NCI-H82 treated with DMSO at 0.1 percent for 48 hours (cell line): ENCODE data around the gene SIVA1.

ENCODE experiments used
- DNase-seq: peaks from one replicate; lab custom pipeline; 2025; ENCODE audit not compliant: unreplicated experiment; lab: John Stamatoyannopoulos, UW

The SIVA1 gene

DNA sequence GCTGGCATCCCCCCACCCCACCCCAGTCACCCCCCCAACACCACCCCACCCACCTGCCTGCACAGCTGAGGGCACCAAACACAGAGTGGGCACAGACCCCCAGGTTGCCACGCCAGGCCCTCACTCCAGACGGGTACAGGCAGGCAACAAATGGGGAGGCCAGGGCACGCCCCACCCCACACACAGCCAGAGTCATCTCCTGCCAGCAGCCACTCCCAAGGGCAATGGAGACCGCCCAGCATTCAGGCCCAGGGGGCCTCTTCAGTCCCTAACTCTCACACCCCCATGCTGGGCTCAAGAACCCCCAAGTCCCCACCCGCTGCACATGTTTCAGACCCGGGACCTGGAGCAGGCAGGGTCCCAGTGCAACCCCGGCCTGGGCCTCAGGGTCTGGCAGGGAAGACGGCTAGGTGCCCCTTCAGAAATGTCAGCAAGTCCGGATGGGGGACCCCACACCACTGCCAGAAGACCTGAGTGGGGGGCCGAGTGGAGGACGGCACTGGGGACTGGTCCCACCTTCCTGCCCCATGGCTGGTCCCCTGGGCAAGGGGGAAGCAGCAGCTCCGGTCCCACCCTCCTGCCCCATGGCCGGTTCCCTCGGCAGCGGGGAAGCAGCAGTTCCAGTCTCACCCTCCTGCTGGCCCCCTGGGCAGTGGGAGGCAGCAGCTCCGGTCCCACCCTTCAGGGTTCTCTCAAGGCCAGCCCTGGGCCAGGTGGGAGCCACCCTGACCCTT lies 30.7 kb downstream of the SIVA1 start:
- no peak for DNase-seq

DNA sequence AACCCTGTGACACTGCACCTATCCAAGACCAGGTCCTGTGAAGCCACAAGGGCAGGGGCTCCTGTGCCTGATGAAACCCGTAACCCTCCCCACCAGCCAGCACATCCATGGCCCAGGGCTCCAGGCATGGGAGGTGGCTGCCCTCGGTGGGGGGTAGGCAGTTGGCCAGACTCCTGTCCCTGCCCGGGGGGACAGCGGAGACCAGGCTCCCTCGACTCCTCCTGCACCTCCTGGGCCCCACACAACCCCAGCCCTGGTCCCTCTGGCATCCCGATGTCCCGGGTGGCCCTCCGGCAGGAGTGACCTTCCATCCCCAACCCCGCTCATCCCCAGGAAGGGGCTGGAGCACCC lies 31.2 kb downstream of the SIVA1 start:
- DNase-seq: no peak

DNA sequence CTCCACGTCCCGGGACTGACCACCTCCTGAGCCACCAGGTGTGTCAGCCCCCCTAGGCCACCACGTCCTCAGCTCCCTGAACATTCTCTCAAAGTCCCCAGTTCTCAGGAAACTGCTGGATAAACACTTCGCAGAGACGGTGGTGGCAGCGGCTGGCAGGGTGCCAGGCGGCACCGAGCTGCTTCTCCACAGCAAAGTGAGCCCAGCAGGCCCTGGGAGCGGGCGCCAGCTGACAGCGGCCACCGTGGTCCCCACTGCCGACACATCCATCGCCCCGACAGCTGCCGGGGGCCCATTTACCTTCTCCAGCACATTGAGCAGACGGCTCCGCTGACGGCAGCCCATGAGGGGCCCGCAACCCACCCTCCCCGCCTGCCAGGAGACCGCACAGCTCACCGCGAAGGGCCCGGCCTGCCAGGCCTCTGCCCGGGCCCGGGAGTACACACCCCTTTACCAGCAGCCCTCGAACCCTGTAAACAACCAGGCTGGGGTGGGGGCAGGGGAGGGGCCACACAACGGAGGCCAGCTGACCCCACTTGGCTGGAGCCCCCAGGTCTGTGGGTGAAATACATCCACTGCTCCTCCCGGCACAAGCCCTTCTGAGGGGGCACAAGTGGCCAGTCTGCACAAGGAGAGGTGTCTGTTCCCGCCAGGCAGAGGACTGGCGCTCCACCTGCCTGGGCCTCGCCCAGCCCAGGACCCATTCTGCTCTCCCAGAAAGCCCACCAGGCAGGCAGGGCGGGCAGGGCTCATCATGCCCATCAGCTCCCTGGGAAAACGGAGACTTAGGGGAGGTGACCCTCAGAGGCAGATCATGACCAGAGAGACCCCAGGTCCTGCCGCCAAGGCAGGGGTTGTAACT lies 32.1 kb downstream of the SIVA1 start:
- no peak for DNase-seq

DNA sequence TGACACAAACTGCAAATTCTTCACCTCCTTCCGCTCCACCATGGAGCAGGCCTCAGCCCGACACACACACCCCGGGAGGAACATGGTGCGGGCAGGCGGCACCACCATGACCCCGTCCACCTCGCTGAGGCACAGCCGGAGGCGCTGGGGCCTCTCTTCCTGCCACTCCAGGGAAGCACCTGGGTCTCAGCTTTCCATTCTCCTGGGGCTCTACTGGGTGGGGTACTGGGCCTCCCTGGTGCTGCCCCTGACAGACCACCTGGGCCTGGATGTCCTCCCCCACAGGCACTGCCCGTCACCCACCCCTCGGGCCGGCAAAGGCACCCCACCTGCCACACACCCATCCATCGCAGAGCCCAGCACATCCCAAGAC lies 32.7 kb downstream of the SIVA1 start:
- no peak for DNase-seq

DNA sequence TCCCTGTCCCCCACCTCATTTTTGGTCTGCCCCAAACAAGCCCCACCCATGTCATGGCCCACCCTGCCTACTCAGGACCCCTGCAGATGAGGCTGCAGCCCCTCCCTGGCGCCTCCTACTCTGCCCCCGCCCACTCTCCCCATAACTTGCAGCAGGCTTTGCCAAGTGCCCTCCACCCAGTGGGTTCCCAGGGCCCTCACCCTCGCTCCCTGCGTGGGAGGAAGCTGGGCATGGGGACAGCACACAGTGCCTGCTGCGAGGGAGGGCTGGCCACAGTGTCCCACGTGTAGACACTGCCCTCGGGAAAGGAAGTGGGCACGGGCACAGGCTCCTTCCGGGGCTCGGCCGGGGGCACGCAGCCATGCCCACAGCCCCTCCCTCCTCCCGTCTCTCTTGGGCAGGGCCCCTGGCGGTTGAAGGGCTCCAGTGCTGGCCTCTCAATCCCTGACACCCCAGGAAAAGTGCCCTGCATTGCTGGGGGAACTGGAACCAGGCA lies 33.2 kb downstream of the SIVA1 start:
- DNase-seq: no peak

DNA sequence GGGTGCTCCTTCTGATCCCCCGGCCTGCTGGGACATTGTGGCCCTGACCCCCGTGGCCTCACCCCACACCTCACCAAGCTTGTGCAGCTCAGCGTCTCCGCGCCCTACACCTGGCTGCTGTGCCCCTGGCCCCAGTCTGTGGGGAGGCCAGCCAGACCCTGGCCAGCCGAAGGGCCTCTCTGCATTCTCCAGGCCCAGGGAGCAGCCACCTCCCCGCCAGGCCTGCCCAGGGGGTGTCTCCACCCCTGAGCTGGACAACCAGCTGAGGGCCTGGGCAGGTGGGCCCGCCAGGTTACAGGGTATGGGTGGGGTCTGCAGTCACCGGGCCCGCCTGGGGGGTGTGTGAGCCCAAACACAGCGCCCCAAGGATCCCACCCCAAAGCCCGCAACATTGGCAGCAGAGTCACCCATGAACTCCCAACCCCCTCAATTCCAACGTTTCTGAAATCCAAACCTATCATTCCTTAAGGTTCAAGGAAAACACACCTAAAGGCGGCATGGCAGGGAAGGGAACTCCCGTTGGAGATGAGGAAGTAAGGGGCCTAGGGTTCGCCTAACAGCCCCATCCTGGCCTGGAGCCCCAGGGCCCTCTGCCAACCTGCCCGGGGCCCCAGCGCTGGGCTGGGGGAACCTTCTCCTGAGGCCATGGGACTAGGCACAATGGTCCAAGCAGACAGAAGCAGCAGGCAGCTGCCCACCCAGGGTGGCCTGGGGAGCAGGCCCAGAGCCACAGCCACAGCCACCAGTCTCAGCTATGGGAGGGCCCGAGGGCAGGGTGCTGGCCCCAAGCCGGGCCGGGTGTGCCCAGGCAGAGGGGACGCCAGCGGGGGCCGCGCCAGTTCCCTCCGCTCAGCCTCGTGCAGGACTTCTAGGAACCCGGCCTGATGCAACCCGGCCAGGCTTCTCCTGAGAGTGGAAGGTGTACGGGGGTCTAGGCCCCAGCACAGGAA lies 34.1 kb downstream of the SIVA1 start:
- no peak for DNase-seq

DNA sequence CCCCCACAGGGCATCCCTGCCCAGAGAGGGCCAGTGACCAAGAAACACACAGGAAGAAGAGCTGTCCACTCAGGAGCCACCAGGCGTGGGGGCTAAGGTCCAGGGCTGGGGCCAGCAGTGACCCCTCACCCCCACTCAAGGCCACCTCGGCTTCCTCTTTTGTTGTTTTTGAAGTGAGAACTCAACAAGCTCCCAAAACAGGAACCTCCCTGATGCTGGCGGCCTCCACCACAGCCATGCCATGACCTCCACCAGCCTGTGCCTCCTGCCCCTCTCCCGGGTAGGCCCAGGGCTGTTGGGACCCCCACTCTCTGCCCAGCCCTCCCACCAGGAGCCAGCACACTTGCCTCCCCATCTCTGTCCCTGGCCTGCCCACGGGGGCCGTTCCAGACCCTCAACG lies 34.8 kb downstream of the SIVA1 start:
- no peak for DNase-seq

DNA sequence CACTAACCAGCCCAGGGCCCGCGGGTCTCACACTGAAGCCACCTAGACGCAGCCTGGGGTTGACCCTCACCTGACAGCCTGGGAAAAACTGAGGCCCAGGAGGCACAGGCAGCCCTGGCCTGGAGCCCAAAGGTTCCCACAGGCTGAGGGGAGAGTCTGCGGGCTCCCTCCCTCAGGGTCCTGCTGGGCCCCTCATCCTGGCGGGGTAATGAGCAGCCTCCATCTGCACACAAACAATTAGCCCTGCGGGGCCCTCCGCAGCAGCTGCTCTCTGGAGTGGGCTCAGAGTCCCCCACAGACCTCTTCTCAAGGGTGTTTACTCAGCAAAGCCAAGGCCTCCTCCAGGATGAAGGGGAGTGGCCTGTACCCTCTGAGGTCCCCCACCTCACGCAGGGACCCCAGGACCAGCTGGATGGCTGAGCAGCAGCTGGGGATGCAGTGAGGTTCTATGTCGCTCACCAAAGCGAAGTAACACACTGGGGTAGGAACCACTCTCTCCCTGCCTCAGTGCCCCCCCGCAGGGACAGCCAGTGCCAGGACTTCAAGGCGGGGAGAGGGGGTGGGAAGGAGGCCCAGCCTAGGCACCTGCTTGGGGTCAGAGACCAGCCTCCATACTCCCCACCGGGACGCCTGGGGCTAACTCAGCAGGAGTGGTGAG lies 35.3 kb downstream of the SIVA1 start:
- DNase-seq: no peak

DNA sequence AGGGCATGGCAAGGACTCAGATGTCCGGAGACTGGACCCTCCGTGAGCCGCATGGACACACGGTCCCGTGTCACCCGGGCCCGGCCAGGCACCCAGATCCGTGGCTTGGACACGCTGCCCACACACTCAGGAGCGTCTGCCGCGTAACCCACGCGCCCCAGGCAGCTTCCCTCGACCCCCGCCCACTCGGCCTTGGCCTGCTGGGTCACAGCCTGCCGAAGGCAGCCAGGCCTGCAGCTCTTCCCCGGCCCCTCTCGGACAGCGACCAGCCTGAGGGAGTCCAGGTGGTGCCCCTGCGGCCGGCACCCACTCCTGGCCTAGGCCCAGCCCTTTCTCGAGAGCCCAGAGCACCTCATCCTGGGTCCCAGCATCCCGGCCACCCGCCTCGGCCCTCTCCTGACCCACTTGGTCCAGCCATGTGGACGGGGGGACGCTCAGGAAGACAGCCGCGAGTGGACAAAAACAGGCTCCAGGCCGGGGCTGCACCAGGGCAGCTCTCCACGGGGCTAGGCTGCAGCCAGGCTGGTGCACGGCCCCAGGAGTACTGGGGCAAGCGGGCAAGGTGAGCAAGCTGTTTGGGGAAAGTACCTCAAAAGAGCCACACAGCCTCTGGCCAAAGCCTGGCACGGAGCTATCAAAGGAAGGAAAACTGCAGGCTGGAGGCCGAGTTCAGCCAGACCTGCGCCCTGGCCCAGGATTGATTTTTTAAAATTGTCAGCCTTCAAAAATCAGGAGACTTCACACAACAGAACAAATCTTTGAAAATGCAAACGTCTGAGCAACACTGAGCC lies 36.1 kb downstream of the SIVA1 start:
- no peak for DNase-seq

DNA sequence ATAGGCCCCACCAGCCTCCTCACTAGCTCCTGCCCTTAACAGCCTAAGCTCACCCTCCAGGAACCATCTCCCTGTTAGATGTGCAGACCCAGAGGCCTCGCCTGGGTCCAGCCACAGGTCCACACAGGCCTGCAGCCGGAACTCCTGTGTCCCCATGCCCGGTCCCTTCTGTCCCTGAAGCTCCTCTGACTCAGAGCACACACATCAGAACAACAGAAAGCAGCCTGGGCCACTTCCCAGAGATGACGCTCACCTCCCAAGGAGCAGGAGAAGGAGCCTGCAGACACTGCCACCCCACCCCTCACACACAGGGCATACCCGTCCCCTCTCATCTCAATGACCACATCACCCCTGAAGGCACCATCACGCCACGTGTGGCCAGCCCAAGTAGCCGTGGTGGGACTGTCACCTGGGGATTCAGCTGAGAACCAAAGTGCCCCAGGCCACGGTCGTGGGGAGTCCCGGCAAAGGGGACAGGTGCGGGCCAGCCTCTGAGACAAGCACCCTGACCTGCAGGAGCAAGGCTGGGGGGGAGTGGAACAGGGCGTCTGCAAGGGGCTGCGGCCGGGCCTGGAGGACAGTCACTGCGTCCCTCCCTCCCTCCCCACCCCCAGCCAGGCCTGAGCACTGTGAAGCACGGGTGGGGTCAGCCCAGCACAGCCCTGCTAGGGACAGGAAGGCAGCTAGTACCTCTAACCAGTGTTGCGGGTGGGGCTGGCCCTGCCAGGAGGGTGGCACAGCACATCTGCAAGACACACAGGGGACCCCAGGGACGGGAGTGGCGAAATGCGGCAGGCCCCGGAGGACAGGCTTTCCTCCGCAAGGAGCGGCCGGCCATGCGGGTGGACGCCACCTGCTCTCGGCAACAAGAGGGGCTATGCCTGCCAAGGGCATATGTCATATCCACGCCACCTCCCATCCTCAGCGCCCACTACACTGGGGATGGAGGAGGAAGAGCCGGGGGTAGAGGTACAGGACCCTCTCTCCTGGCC lies 37.1 kb downstream of the SIVA1 start:
- no peak for DNase-seq

DNA sequence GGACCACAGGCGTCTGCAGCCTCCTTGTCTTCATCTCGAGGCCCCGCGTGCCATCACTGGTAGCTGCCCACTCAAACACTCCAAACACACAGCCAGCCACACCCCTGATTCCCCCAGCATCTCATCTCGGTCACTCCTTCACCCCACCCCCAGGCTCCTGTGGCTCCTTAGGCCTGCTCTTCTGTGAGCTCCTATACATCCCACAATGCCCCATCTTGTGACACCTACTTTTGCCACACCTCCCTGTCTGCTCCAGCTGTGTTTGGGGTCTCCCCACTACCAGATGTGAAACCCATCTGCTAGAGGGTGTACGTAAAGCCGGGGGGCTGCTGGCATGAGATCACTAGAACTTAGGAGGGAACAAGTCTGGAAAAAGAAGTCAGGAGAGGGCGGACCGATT lies 38.5 kb downstream of the SIVA1 start:
- no peak for DNase-seq

DNA sequence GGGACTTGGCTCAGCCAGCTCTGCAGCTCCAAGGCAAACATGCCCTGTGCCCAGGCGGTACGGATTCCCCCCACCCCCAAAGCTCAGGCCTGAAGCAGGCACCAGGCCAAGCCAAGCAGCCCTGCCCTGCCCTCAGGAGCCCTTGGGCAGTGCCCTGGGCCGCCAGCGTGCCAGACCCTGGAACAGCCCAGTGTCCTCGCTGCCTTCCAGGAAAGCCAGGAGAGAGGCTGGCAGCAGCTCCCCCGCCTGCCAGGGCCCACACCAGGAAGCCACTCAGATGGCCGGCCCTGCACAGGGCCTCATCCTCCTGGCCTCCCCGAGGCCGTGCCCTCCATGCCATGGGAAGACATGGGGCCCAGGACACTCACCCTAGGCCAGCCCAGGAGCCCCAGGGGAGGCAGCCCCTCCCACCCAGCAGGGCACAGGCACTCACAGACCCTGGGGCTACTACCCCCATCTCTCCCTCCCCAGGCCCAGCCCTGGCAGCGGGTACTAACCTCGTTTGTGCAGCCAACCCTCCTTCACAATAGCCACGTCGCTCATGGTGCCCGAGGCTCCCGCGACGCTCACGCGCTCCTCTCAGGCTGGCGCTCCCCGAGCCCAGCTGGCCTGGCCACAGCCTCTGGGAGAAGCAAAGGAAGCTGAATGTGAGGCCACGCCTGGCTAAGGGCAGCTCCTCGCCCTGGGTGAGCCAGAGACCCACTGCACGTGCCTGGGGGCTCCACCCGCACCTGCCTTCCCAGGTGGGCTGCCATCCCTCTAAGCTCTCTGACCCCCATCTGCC lies 39.3 kb downstream of the SIVA1 start:
- DNase-seq: no peak

DNA sequence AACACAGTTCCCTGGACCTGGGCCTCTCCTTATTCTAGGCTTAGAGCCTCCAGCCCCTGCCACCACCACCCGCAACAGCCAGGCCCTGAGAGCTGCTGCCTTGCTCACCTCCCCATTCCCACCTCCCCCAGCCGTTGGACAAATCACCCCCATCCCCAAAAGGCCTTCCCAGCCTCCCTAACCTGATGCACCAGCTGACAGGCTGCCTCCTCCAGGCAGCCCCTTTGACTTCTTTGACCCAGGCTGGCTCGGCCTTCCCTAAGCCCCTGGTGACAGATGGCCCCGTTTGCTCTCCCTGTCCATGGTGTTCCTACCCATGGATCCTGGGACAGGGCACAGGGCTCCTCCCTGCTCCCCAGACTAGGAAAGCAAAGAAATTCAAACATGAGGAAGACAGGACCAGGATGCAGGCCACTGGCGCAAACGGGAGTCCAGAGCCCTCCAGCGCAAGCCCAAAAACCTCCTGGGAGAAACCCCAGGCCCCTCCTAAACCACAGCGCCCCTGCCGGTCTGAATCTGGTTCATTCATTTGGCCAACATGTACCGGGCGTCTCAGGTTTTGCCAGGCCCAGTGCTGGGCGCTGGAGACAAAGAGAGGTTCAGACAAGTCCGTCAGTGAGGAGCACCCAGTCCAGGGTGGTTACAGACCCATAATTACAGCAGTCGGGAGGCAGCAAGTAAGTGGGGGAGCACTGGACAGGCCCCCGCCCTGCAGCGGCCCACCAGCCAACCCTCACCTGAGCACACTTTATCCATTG lies 40.2 kb downstream of the SIVA1 start:
- DNase-seq: no peak

DNA sequence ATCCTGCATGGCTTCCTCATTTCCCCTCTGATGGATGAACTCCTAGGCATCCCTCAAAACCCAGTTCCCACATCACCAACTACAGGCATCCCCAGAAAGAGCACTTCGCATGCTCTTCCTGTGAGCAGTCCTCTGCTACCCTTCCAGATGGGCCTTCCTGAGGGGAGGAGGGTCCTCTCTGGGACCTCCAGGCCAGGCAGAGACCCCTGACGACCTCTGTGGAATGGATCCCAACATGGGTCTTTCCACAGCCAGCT lies 40.7 kb downstream of the SIVA1 start:
- DNase-seq: no peak

DNA sequence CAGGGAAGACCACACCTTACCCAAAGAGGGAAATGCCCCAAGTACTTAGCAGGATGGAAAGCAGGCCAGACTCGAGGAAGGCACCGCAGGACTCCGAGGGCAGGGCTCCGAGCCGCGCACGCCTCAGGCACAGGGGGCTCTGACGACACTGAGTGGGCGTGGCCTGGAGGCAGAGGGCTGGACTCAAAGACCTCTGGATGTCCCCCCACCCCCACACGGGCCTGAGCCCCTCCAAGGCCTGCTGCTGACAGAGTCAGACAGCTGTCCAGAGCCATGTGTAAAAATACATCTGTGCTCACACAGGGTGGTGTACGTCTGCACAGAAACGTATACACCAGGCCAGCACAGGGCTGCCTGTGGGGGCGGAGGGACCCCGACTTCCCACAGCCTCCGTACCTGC lies 41.2 kb downstream of the SIVA1 start:
- DNase-seq: no peak

DNA sequence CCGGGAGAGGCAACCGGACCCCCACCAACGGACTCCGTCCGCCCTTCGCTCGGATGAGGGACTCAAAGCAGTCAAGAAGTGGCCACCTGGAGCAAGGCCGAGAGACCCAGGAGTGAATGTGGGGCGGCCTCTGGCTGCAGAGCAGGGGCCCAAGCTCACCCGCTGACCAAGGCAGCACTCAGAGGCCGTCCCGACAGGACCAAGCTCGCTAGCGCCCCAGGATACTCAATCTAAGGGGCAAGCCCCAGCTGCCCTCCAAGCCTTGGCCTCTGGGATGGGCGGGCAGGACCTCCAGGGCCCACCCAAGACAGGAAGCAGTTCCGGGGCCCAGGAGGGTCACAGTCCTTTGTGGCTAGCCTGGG lies 41.7 kb downstream of the SIVA1 start:
- DNase-seq: no peak

DNA sequence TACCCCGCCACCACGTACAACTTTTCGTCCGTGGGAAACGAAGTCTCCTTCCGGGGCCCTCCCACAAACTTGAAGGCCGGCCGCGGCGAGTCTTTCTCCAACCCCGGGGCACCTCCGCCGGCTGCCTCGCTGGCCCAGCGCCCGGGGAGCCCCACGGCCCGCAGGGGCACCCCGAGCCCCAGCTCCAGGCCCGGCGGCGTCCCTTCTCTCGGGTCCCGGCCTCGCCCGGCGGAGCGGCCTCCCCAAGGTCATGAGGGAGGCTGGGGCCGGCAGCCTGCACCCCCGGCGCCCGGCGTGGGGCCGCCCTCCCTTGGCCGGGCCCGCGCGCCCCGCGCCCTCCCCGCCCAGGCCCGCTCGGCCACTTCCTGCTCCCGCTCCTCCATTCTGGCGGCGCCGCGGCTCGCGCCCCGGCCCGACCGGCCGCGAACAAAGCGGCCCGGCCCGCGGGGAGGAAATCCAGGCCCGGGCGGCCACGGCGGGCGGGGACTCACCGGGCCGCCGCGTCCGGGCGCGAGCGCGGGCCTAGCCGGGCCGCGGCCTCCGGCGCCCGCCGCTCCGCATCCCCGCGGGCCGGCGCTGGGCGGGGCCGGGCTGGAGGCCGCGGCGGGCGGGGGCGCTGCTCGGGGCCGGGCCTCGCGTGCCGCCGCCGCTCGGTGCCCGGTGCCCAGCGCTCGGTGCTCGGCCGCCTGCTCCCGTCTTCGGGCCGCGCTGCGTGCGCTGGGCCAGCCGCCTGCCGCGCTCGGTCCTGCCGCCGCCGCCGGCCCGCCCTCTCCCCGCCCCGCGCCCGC lies 42.2 kb downstream of the SIVA1 start, which contains the start of gene AKT1:
TSS of gene AKT1 (minus strand) at position 756 of the 788 bp plus-strand sequence. CDS start 3,105 bp downstream, outside the sequence.
- DNase-seq: no peak
